Cerebellar nuclear complex (tissue), 1 donor: ENCODE results near the gene IMMT.
A peak's percentile ranks its signal among the peaks of the same experiment; 100 is the strongest.
"Not testable (repeated sequence)": the region's sequence is repeated elsewhere in the genome, so short reads cannot be mapped to it uniquely, and the experiment has no call there.

Experiments
- DNase-seq, 2 experiments: peaks; one replicate each; lab custom pipeline; 2025; lab: John Stamatoyannopoulos, UW

Gene IMMT

GRCh38 chr2:86200564-86200963, 5.3 kb upstream of the IMMT start:
- DNase-seq: not testable (repeated sequence)

GRCh38 chr2:86199834-86200177, 4.5 kb upstream of the IMMT start:
- no peak for DNase-seq

- no peak for DNase-seq
These were observed 636 bp upstream of the IMMT start for GRCh38 chr2:86195808-86196387.

- DNase-seq: peak in 1 of 2 experiments; percentile 83
These were observed 559 bp downstream of the IMMT start for GRCh38 chr2:86194751-86195054.

GRCh38 chr2:86193901-86194567, 1.2 kb downstream of the IMMT start:
- no peak for DNase-seq

GRCh38 chr2:86189782-86190416, 5.4 kb downstream of the IMMT start:
- DNase-seq: no peak

GRCh38 chr2:86186431-86186830, 8.8 kb downstream of the IMMT start:
- no peak for DNase-seq

GRCh38 chr2:86185517-86186212, 9.6 kb downstream of the IMMT start:
- no peak for DNase-seq

GRCh38 chr2:86176597-86176996, 18.7 kb downstream of the IMMT start:
- no peak for DNase-seq

GRCh38 chr2:86175828-86176227, 19.4 kb downstream of the IMMT start:
- DNase-seq: no peak

GRCh38 chr2:86174445-86174844, 20.8 kb downstream of the IMMT start:
- no peak for DNase-seq

GRCh38 chr2:86172610-86173009, 22.7 kb downstream of the IMMT start:
- no peak for DNase-seq

GRCh38 chr2:86171295-86171694, 24.0 kb downstream of the IMMT start:
- no peak for DNase-seq

GRCh38 chr2:86170449-86170848, 24.8 kb downstream of the IMMT start:
- no peak for DNase-seq

GRCh38 chr2:86160156-86160952, 34.9 kb downstream of the IMMT start:
- DNase-seq: no peak

GRCh38 chr2:86158286-86158685, 37.0 kb downstream of the IMMT start:
- DNase-seq: no peak

GRCh38 chr2:86157009-86157556, 38.2 kb downstream of the IMMT start:
- no peak for DNase-seq

- no peak for DNase-seq
These were observed 44.8 kb downstream of the IMMT start for GRCh38 chr2:86150502-86150901.

- no peak for DNase-seq
These were observed 47.5 kb downstream of the IMMT start for GRCh38 chr2:86147793-86148192.

- DNase-seq: no peak
These were observed 51.2 kb downstream of the IMMT start for GRCh38 chr2:86143926-86144685.

GRCh38 chr2:86143307-86143706, 52.0 kb downstream of the IMMT start:
- DNase-seq: no peak
